Transverse colon (tissue), 4 donors: ENCODE data around the gene IWS1. TPM values are rescaled to one million over a fixed set of nuclear protein-coding genes. Genes with fewer than 3 reads are reported as not detected.

ENCODE experiments used
- DNase-seq: peaks from one replicate; pipeline ENCODE4 v3.0.0-alpha.2; 2019
- H3K27ac ChIP-seq, 4 donors: fragments of 200-600 bp; sonication (generic); 2 replicates each; pipeline ENCODE4 v1.5.1; 2016 to 2018; ENCODE audit warnings: inconsistent platforms in 4 of 4
- H3K27me3 ChIP-seq: fragments of 200-600 bp; sonication (generic); 2 replicates; pipeline ENCODE4 v1.5.1; 2017; ENCODE audit warnings: inconsistent platforms
- H3K36me3 ChIP-seq, 4 donors: fragments of 200-600 bp; sonication (generic); 2 replicates each; pipeline ENCODE4 v1.5.1; 2017 to 2019; ENCODE audit warnings: inconsistent platforms in 4 of 4
- H3K4me1 ChIP-seq, 4 donors: fragments of 200-600 bp; sonication (generic); 2 replicates each; pipeline ENCODE4 v1.5.1; 2017 to 2020; ENCODE audit warnings: inconsistent platforms in 4 of 4
- H3K4me3 ChIP-seq, 4 donors: fragments of 200-600 bp; sonication (generic); 1 replicate in 1 of 4; 2 replicates in 3 of 4; pipeline versions ENCODE4 v1.5.1 to v1.6.1; 2017 to 2019; ENCODE audit warnings: inconsistent platforms in 4 of 4
- H3K9me3 ChIP-seq, 2 donors: fragments of 200-600 bp; sonication (generic); 2 replicates each; pipeline ENCODE4 v1.5.1; 2017 to 2019; ENCODE audit warnings: inconsistent platforms in 2 of 2
- EP300 ChIP-seq: sonication (generic); formaldehyde crosslinking; IDR thresholded peaks from one replicate; pipeline ENCODE4 v1.6.1; 2017; ENCODE audit warnings: antibody characterized with exemption, low read depth
- POLR2A ChIP-seq: fragments of 450-650 bp; IDR thresholded peaks from one replicate; pipeline ENCODE4 v1.6.1; 2016; ENCODE audit warnings: antibody characterized with exemption, mild to moderate bottlenecking, moderate library complexity
- POLR2AphosphoS5 ChIP-seq, 3 donors: sonication (generic); formaldehyde crosslinking; IDR thresholded peaks; one replicate each; pipeline ENCODE4 v1.6.1; 2016; ENCODE audit warnings: antibody characterized with exemption in 3 of 3
- WGBS, 2 donors: methylation state at CpG; one replicate each; pipeline ENCODE4 v1.1.5; 2018; ENCODE audit warnings: low coverage in 1 of 2; 5-methylcytosine and 5-hydroxymethylcytosine counted together
- in situ Hi-C, 4 donors: fragments of 200-750 bp; cut with MboI; loops; one replicate each; pipeline versions ENCODE4 v1.15.0 to v1.15.1; 2017; ENCODE audit warnings: low sequenced_read_pairs in 3 of 4, low pct_ligation_motif_present in 1 of 4, low pct_unique_long_range_greater_than_20kb in 1 of 4
- intact Hi-C: fragments of 100-400 bp; cut with DNase I; formaldehyde crosslinking; loops from one replicate; pipeline ENCODE4 v1.15.1; 2023; ENCODE audit warnings: low total_unique reads
- total RNA-seq, 4 donors: library from RNA; depleted of rRNA; stranded (reverse); fragments of >200 nt; gene quantifications; one replicate each; pipeline ENCODE4 v1.1.0, GENCODE V29; 2016
- TF ChIP-seq, protein P1 (sequence below), 5 experiments: fragments of 200-600 bp in 3 of 5; fragments of 450-650 bp in 2 of 5; sonication (generic) in 3 of 5; IDR thresholded peaks; 1 replicate in 2 of 5; 2 replicates in 3 of 5; pipeline ENCODE4 v1.5.1; 2016 to 2017; ENCODE audit warnings: antibody characterized with exemption in 5 of 5, inconsistent platforms in 3 of 5, mild to moderate bottlenecking in 2 of 5, moderate library complexity in 1 of 5

The IWS1 gene
- total RNA-seq, 4 donors from 2014 or later = 27.3 to 139 (median 45.4) TPM

DNA sequence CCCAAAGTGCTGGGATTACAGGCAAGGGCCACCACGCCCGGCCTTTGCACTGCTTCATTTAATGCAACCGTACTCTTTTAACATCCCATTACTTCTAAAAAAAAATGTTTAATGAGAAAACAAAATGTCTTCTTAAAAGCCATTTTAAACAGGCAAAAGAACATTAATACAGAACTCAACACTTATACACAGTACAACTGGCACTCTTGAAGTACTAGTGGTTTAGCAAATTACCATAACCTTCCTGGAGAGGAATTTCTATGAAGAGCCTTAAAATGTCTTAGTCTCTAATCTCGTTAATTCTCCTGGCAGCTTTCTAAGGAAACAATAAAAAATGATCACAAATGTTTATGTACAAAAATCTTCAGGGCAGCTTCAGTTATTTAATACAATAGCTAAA lies 5.9 kb downstream of the IWS1 start:
- intact Hi-C loops = no loop called here
- 88 to 97% methylated on average over 3 to 4 of the region's 4 CpGs for WGBS, 2 donors
- Histone ChIP-seq H3K9me3 (no peaks in the 10 kb centered on the region), H3K4me3 (no peak overlapping the region), H3K4me1 (peaks cover 0 to 28% (median 15%) of the 10 kb centered on the region in 4 donors), H3K27ac (no peak overlapping the region), H3K27me3 (no peaks in the 10 kb centered on the region), H3K36me3 (peaks cover 0 to 6% (median 0%) of the 10 kb centered on the region in 4 donors)
- in situ Hi-C loops = no loop called here
- TF ChIP-seq POLR2A (no peak), POLR2AphosphoS5 (IDR thresholded peaks at IDR 0.05) (no peak), EP300 (no peak)
- TF ChIP-seq, protein P1, sequence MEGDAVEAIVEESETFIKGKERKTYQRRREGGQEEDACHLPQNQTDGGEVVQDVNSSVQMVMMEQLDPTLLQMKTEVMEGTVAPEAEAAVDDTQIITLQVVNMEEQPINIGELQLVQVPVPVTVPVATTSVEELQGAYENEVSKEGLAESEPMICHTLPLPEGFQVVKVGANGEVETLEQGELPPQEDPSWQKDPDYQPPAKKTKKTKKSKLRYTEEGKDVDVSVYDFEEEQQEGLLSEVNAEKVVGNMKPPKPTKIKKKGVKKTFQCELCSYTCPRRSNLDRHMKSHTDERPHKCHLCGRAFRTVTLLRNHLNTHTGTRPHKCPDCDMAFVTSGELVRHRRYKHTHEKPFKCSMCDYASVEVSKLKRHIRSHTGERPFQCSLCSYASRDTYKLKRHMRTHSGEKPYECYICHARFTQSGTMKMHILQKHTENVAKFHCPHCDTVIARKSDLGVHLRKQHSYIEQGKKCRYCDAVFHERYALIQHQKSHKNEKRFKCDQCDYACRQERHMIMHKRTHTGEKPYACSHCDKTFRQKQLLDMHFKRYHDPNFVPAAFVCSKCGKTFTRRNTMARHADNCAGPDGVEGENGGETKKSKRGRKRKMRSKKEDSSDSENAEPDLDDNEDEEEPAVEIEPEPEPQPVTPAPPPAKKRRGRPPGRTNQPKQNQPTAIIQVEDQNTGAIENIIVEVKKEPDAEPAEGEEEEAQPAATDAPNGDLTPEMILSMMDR (IDR thresholded peaks at IDR 0.05) = no peak
- no peak for DNase-seq

DNA sequence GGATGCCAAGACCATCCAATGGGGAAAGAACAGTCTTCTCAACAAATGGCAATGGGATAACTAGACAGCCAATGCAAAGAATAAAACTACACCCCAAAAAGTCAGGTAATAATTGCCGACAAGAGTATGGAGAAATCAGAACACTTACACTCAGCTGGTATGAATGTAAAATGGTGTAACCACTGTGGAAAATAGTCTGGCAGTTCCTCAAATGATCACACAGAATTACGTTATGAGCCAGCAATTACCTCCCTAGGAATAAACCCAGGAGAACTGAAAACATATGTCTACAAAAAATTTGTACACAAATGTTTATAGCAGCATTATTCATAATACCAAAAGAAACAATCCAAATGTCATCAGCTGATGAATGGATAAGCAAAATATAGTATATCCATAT lies 8.8 kb downstream of the IWS1 start:
- TF ChIP-seq, protein P1 (IDR thresholded peaks at IDR 0.05) = no peak
- intact Hi-C loops = no loop called here
- WGBS, 2 donors = 90 to 100% methylated on average over 2 of the region's 2 CpGs
- in situ Hi-C loops = no loop called here
- Histone ChIP-seq H3K4me1 (peaks cover 0 to 21% (median 5%) of the 10 kb centered on the region in 4 donors), H3K36me3 (peaks cover 0 to 6% (median 2%) of the 10 kb centered on the region in 4 donors), H3K9me3 (no peaks in the 10 kb centered on the region), H3K27me3 (no peaks in the 10 kb centered on the region), H3K4me3 (no peak overlapping the region), H3K27ac (no peak overlapping the region)
- no peak for DNase-seq

GRCh38 chr2:127516041-127516762 lies 10.1 kb downstream of the IWS1 start:
- TF ChIP-seq POLR2AphosphoS5 (IDR thresholded peaks at IDR 0.05) (peak in 1 of 3 donors; percentile 5), POLR2A (no peak)
- Histone ChIP-seq H3K27me3 (no peaks in the 10 kb centered on the region), H3K36me3 (peaks cover 0 to 6% (median 2%) of the 10 kb centered on the region in 4 donors), H3K4me3 (no peak overlapping the region), H3K9me3 (no peaks in the 10 kb centered on the region), H3K4me1 (peaks cover 0 to 22% (median 5%) of the 10 kb centered on the region in 4 donors), H3K27ac (peak overlapping the region; percentile 60 to 78 (median 71))
- intact Hi-C loops (no loop called here), in situ Hi-C loops (no loop called here)
- DNase-seq = peak; percentile 59
- WGBS, 2 donors = 73 to 80% methylated on average over 9 to 14 of the region's 14 CpGs

- in situ Hi-C loops (no loop called here), intact Hi-C loops (no loop called here)
- 53 to 64% methylated on average over 5 to 6 of the region's 6 CpGs for WGBS, 2 donors
- H3K27ac ChIP-seq = peak overlapping the region; percentile 60 to 78 (median 71)
- H3K9me3 ChIP-seq = no peaks in the 10 kb centered on the region
- H3K4me1 ChIP-seq = peaks cover 0 to 30% (median 6%) of the 10 kb centered on the region in 4 donors
- no peak overlapping the region for H3K4me3 ChIP-seq
- no peak for TF ChIP-seq EP300
- TF ChIP-seq, protein P1 (IDR thresholded peaks at IDR 0.05) = no peak
- no peak for TF ChIP-seq POLR2AphosphoS5 (IDR thresholded peaks at IDR 0.05)
- no peak for TF ChIP-seq POLR2A
- DNase-seq = no peak
- peaks cover 0 to 3% (median 1%) of the 10 kb centered on the region in 4 donors for H3K36me3 ChIP-seq
- no peaks in the 10 kb centered on the region for H3K27me3 ChIP-seq
Observed at GRCh38 chr2:127515383-127515915, 10.8 kb downstream of the IWS1 start.
